ENCODE results near the gene TMEM11.
"Not testable (repeated sequence)": the region's sequence is repeated elsewhere in the genome, so short reads cannot be mapped to it uniquely, and the experiment has no call there.

Gene TMEM11

DNA sequence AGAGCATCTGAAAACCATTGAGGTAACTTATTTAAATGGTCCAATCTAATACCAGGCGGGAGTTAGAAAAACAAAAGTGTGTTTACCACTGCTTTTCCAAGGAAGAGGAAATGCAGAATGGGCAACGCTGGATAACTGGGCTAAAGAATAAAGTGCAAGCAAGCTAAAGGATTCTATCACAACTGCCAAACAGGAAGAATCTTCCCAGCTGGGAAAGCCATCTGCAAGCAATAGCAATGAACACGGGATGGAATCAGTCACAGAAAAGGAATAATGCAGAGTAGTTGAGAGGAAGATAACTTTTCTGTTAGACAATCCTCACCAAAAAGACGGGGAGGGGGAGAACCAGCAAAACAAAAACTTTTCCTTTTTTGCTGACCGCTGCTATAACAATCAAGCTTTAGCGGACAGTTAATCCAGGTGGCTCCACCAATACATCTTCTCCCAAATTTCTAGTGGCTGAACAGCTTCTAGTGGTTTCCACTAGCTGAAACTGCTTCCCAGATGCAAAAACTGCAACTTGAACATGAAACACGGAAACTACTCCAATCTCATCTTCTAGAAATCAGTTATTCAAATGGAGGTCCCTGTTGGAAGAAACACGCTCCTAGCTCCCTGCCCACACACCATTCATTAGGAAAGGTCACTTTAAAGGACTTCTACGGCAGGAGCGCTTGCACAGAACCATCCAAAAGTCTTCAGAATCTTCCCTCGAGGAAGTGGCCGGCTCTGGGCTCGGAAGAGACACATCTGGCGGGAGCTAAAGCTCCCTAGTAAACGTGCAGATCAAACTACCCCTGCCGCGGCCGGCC lies 929 bp downstream of the TMEM11 start:
- no peak for DNase-seq (ENCODE audit: low read depth in 2 of 2)

DNA sequence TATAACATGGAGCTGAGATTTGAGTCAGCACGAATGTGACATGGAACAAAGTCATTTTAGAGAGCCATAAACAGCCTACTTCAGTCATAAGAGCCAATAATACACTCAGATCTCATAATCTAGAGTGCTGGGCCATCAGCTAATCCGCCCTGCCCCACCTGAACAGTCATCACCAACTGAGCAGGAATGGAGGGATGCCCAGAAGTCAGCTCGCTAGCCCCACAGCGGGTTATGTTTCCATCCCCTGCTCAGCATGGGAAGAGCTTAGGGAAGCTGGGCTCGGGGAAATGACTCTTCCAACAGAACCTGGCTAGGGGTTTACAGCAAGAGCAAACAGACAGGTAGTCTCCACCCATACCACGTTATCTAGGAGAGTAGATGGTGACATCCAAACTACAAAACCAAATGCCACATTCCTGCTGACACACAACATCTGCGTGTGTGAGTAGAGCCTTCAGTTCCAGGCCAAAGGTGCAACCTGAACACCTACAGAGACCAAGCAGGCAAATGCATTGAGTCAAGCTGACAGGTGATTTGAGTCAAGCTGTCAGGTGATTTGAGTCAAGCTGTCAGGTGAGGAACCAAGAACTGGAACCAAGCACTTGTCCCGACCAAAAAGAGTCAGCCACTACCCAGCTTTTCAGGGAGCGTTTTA lies 2.0 kb downstream of the TMEM11 start:
- no peak for DNase-seq (ENCODE audit: low read depth in 2 of 2)

DNA sequence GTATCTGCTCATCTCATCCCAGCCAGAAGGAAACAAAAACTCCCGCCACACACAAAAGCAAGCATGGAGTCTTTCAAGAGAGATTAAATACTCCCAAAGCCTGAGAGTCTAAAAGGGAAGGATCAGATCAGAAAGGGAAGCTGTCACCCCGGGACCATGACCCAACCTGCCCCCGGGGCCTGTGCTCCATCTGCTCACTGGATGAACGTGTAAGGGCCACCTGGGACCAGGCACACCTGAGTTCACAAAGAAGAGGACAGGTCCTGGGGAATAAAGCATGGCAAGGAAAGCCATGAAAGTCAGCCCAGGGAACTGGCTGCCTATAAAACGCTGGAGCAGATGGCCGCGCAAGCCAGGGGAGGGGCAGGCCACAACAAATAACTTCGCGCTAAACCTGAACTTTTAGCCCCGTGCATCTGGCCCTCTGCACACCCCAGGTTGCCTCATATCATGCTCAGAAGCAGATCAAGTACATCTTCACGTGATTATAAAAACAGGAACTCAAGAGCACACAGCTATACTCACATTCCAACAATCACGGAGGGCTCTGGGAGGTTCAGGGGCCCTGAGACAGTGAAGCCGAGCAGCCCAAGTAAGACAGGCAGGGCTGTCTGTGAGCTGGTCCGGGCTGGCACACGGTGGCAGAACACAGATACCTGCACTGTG lies 3.4 kb downstream of the TMEM11 start:
- no peak for DNase-seq (ENCODE audit: low read depth in 2 of 2)

DNA sequence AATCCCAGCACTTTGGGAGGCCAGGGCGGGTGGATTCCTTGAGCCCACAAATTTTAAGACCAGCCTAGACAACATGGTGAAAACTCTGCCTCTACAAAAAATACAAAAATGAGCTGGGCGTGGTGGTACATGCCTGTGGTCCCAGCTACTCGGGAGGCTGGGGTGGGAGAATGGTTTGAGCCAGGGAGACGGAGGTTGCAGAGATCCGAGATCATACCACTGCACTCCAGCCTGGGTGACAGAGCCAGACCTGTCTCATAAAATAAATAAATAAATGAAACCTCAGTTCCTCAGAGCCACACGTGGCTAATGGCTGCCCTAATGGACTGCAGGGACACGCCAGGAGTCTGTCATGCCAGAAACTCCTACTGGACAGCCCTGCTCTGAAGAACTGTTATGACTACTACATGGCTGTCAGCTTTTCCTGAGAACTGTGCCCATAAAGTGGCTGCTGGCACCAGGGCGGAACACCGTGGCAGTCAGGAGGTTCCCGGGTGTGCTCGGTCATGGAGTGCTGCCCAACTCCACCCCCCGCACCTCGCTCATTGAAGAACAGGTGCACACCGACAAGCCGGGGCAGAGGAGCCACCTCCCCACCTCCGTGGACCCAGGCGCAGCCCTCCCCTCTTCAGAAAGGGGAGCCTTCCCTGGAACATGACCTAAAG lies 4.3 kb downstream of the TMEM11 start:
- DNase-seq (ENCODE audit: low read depth in 2 of 2) = no peak

DNA sequence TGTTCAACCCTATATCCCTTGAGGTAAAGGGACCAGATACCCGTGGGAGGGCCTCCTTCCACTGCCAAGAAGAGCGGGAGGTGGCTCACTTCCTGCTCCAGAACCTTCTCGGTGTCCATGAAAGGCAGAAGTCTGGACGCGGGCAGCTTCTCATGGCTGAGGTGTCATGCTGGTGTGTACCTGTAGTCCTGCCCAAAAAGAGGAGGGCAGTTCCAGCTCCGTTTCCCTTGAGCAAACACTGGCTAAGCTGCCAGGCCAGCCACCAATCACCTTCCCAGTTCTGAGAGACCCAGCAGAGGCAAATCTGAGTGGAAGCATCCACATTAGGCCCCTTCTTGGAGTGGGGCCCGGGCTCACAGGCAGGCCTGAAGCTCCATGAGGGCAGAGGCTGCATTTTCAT lies 5.6 kb downstream of the TMEM11 start:
- no peak for DNase-seq (ENCODE audit: low read depth in 2 of 2)

DNA sequence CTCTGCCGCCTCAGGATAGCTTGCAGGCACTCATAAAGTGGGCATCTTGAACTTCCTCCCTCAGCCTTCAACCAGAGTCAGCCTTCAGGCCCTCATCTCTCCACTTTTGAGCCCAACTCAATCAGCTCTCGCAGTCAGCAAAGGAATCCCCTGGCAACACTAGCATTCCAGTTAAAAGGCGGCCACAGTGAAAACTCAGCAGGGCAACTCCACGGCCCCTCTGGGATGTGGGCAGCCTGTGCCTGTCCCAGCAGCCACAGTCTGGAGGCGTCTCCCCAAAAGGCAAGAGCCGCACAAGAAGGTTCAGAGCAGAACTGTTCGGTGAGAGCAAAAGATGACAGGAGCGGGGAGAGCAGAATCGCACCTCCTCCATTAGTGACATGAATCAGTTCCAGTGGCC lies 9.0 kb downstream of the TMEM11 start:
- DNase-seq (ENCODE audit: low read depth in 2 of 2) = no peak

DNA sequence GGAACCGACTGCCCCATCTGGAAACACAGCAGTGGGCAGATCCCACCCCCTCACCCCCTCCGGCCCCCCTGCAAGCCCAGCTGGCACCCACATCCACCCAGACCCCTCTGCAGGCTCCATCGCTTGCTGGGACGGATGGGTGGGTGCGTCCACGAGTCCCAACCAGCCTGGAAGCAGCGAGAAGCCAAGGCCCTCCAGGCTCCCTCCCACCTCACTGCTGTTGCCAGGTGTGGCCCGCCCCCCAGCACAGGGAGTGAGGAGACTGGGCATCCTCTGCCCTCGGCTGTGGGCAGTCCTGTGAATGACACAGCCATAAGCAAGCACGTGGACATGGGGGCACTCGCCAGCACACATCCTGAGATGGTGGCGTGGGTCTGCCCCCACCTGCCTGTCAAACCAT lies 11.4 kb downstream of the TMEM11 start:
- DNase-seq (ENCODE audit: low read depth in 2 of 2) = no peak

DNA sequence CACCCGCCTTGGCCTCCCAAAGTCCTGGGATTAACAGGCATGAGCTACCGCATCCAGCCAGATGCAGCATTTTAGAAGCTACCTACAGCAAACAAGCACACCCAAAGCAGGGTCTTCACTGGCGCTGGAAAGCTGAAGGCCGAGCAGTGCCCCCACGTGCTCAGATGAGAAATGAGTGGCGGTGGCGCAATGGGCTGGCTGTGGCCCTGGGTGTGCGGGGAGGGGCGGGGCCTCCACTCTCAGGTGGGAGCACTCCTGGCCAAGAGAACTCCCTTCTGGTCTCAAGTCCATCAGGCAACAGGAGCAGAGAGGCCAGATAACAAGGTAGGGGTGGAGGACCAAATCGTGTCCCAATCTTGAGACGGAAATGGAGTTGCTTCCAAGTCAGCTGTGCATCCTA lies 12.1 kb downstream of the TMEM11 start:
- no peak for DNase-seq (ENCODE audit: low read depth in 2 of 2)

DNA sequence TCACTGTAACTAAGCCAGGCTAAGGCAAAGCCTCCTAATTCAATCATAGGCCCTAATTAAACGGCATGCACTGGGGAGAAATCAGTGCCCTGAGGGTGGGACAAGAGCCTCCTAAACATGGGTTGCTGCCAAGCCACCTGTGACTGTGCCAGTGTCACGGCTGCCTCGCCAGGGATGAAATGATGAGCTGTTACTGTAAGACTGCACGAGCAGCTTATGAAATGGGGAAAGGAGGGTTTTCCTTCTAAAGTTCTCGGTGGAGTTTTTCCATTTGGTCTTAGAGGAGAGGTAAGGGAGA lies 12.7 kb downstream of the TMEM11 start:
- DNase-seq (ENCODE audit: low read depth in 2 of 2) = no peak

DNA sequence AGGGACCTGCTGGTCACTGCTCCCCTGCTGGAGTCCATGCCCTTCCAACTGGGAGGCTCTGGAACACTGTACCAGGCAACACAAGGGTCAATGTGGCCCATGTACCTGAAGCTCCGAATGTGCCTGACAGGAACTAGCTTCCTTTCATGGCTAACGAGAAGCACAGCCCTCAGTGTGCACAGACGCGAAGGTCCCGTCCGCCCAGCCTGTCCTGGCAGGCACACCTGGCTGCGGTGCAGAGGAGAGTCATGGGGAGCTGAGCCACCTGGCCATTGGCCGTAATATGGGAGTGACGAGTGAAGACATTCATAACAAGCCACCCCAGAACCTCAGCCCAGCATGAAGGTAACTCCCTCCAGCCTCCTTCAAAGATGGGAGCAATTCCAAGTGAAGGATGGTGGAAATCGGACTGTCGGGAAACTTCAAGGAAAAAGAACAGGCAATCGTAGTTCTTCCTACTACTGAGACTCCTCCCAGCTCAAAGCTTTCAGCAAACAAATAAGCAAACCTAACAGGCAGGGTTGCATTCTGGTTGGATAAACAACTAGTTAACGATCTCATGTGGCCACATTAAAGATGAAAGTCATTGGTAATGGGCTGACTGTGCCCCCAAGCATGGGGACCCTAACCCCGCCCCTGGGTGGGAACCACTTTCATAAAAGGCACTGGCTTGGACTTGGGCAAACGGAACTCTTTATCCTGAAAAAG lies 13.2 kb downstream of the TMEM11 start:
- DNase-seq (ENCODE audit: low read depth in 2 of 2) = no peak

DNA sequence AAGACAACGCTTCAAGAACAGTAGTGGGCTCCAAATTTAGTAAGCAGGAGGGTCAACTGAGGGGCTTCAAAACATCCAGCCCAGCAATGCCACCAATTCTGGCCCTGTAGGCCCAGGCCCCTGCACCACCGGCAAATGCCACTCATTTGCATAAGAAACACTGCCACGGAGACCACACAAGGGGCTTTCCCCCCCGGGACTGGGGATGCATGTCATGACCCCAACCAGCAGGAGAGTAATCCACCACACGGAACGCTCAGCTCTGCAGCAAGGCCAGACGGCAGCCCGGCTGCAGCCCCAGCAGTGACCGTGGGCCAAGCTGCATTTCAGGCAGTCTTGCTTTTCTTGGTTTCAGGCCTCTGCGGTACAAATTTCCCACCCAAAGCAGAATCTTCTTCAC lies 14.1 kb downstream of the TMEM11 start:
- DNase-seq (ENCODE audit: low read depth in 2 of 2) = no peak

DNA sequence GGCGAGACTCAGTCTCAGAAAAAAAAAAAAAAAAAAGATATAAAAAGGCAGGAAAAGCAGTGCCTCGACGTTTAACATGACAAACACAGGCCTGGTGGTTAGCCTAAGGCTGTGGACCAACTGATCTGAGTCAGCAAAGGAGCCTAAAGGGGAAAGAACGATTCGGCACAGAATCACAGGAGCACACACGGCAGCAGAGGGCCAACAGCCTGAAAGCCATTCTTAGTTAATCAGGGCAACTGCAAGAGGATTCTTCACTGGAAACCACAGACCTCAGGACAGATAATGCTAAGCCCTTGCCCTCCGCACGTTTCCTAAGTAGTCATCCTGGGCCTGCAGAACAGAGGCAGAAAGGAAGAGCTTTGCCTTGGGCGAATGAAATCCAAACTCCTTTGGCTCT lies 14.7 kb downstream of the TMEM11 start:
- no peak for DNase-seq (ENCODE audit: low read depth in 2 of 2)

DNA sequence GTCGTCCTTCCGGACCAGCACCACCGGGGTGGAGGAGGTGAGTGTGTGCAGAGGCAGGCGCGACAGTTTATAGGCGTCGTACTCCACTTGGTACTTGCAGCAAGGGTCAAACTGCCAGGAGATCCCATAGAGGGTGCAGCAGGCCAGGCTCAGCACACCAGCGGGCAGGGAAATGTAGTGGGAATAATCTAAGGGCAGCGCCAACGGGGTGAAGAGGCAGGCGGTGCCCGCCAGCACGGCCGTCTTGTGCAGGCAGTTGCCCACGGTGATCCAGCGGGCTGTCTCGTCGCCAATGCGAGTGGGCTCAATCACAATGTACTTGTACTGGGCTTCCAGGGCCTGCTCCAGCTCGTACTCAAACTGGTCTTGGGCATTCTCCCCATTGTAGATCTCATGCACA lies 15.6 kb downstream of the TMEM11 start:
- no peak for DNase-seq (ENCODE audit: low read depth in 2 of 2)

DNA sequence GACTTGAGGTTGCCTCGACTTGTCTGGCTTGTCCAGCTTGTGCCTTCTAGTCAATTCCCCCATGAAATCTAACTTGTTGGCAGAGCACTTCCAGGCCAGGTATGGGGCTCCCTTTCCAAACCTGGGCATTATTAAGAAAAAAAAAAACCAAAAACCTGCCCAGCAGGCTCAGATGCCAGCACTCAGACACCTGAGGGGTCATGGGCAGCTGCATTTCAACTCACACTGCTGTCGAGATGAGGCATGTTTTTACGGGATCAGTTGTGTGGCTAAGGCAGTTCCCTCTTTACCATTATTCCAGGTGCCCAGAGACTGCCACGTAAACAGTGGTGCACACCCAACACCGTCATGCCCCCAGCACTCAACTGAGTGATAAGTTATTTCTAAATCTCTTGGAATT lies 17.8 kb downstream of the TMEM11 start:
- DNase-seq (ENCODE audit: low read depth in 2 of 2) = no peak

DNA sequence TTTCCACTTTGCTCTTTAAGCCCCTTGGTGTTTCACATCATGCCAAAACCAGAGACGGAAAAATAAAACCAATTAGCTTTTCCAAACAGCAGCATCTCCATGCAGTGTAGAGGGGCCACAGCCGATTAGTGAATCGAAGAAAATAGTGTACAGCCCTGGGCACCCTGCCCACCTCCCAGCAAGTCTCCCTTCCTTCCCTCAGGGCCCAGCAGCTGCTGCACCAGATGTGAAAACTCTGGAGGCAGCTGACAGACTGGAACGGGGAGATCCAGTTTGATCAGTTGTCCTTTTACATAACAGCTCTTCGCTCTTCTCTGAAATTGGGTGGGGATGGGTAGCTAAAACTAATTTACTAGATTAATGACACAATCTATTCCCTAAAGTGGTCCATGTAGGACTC lies 19.3 kb downstream of the TMEM11 start:
- DNase-seq (ENCODE audit: low read depth in 2 of 2) = peak in 1 of 2 experiments; percentile 20

DNA sequence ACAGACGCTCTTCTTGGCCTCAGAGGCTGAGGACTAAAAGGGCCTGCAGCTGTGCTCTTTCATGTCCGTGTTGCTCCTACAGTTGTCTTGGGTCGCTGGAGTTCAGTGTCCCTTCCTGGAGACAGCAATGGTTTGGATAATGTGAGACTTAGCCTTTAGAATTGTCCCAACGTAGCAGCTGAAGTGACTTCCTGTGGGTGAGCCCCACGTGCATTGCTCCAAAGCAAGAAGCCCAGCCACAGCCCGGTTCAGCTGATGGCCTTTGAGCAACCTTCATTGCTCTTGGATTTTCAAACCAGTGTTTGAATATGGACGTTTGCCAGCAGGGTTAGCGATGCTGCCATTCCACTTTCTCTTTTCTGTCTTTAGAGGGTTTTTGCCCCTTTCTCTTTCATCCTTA lies 19.7 kb downstream of the TMEM11 start:
- no peak for DNase-seq (ENCODE audit: low read depth in 2 of 2)

DNA sequence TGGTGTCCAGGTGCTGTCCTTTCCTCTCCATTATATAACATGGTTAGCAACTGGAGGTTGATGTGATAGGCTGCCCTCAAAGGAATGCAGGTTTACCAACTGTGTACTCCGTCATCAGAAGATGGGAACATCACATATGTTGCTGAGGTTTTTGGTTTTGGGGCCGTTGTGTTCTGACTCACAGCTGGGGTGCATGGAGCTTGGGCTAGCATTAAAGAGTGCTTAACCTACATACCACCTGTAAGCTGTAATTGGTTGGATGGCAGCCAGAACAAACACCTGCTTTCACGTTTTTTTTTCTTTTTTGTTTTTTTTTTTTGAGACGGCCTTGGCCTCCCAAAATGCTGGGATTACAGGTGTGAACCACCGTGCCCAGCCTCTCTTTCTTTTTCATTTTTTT lies 20.9 kb downstream of the TMEM11 start:
- no peak for DNase-seq (ENCODE audit: low read depth in 2 of 2)

DNA sequence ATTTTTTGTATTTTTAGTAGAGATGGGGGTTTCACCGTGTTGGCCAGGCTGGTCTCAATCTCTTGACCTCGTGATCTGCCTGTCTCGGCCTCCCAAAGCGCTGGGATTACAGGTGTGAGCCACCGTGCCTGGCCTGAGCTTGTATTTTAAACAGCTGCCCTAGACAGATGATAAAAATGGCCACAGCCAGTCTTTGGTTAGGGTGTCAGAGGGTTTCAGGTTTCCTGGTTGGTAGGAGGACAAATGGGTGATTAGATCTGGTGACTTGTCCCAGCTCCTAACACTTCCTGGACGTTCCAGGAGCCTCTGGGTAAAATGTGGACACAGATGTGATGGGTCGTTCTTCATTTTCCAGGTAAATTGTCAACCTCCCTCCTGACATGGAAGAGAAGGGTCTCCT lies 21.5 kb downstream of the TMEM11 start:
- DNase-seq (ENCODE audit: low read depth in 2 of 2) = not testable (repeated sequence)

DNA sequence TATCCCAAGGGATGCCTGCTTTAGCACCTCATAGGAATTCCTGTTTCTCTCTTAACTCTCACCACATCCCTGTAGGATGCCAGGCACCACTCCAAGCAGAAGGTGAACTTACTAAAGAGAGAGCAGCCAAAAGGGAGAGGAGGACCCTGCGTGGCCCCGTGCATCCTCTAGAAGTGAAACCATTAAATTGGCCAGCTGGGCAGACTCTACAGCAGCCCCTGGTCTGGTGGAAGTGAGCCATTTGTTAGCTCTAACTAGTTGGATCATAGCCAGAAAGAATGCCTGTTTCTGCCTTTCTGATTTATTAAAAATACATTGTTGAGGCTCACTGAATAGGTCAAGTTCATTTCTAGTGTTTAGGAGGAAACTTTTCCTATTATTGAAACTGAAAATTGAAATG lies 22.3 kb downstream of the TMEM11 start:
- no peak for DNase-seq (ENCODE audit: low read depth in 2 of 2)

DNA sequence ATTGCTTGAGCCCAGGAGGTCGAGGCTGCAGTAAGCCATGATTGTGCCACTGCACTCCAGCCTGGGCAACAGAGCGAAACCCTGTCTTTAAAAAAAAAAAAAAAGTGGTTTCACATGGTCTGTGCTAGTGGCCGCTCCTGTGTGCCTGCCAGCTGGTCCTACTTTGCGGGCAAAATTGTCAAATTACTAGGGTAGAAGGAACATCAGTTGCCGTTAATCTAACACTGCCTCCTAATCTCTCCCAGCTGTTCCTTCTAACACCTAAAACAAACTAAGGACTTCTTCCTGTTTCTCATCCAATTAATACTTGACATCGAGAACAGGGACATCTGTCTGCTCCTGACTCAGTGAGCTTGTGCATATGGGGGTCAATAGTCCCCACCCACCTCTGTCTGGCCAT lies 23.9 kb downstream of the TMEM11 start:
- DNase-seq (ENCODE audit: low read depth in 2 of 2) = no peak

DNA sequence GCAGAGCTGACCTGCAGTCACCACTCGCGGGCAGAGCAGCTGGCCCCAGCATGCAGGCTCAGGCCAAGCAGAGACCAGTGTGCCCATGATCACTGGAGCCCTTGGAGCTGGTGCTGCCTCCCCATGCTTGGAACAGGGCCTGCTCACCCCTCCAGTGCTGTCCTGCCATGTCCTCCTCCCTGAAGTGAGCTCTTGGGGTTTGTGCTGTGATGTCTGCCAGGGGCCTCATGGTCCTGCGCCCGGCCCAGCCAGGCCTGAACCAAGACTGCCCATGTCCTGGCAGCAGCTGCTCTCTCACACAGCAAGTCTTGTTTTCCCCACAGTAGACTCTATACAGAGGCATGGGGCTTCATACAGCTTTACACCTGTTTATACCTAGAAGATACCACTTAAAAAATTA lies 24.6 kb downstream of the TMEM11 start:
- no peak for DNase-seq (ENCODE audit: low read depth in 2 of 2)

Measured in fibroblast of skin of left quadriceps (primary cell).